Ishikawa (cell line): ENCODE measurements around the gene TSPEAR.

Experiments
- EP300 ChIP-seq: IDR thresholded peaks from 2 replicates; pipeline ENCODE4 v1.6.1; 2012; ENCODE audit warnings: borderline replicate concordance
- RAD21 ChIP-seq: IDR thresholded peaks from 2 replicates; pipeline ENCODE4 v1.6.1; 2012; ENCODE audit warnings: low read depth
- TEAD4 ChIP-seq: IDR thresholded peaks from 2 replicates; pipeline ENCODE4 v1.6.1; 2012
- TF ChIP-seq, protein P1 (sequence below): IDR thresholded peaks from 2 replicates; pipeline ENCODE4 v1.6.1; 2012; ENCODE audit warnings: low read depth, mild to moderate bottlenecking
- TF ChIP-seq, protein P2 (sequence below): IDR thresholded peaks from 2 replicates; pipeline ENCODE4 v1.6.1; 2012

DNA sequence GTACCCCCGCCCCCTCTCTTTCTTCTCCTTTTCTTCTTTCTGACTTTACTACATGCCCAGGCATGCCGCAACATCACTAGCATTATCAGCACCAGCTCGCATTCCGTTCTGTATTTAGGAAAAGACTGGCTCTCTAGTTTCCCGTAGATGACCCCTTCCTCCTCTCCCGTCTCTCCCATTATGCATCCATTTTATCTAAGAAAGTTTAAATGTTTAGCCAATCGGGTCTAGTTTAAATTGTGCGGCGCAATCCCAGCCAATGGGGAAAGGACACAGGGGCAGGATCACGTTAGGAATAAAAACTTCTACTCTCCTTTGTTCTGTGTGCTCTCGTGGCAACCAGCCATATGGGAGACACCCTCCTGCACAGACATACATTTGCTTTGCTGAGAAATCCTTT lies 113.3 kb downstream of the TSPEAR start:
- TF ChIP-seq TEAD4 (no peak), EP300 (no peak), RAD21 (no peak)
- TF ChIP-seq, protein P1, sequence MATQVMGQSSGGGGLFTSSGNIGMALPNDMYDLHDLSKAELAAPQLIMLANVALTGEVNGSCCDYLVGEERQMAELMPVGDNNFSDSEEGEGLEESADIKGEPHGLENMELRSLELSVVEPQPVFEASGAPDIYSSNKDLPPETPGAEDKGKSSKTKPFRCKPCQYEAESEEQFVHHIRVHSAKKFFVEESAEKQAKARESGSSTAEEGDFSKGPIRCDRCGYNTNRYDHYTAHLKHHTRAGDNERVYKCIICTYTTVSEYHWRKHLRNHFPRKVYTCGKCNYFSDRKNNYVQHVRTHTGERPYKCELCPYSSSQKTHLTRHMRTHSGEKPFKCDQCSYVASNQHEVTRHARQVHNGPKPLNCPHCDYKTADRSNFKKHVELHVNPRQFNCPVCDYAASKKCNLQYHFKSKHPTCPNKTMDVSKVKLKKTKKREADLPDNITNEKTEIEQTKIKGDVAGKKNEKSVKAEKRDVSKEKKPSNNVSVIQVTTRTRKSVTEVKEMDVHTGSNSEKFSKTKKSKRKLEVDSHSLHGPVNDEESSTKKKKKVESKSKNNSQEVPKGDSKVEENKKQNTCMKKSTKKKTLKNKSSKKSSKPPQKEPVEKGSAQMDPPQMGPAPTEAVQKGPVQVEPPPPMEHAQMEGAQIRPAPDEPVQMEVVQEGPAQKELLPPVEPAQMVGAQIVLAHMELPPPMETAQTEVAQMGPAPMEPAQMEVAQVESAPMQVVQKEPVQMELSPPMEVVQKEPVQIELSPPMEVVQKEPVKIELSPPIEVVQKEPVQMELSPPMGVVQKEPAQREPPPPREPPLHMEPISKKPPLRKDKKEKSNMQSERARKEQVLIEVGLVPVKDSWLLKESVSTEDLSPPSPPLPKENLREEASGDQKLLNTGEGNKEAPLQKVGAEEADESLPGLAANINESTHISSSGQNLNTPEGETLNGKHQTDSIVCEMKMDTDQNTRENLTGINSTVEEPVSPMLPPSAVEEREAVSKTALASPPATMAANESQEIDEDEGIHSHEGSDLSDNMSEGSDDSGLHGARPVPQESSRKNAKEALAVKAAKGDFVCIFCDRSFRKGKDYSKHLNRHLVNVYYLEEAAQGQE, result no peak
- TF ChIP-seq, protein P2, sequence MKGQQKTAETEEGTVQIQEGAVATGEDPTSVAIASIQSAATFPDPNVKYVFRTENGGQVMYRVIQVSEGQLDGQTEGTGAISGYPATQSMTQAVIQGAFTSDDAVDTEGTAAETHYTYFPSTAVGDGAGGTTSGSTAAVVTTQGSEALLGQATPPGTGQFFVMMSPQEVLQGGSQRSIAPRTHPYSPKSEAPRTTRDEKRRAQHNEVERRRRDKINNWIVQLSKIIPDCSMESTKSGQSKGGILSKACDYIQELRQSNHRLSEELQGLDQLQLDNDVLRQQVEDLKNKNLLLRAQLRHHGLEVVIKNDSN, result no peak
